Choroid plexus epithelial cell (primary cell): Measurements from ENCODE around the gene HMCN2.
"Not testable (repeated sequence)": the region's sequence is repeated elsewhere in the genome, so short reads cannot be mapped to it uniquely, and the experiment has no call there.

Source experiments
- DNase-seq: peaks from one replicate; pipeline ENCODE4 v3.0.0-alpha.2; 2010; ENCODE audit warnings: low read depth
- H3K4me3 ChIP-seq: 2 replicates; pipeline ENCODE4 v1.5.1; 2011; ENCODE audit warnings: low read depth, mild to moderate bottlenecking, control low read depth, low read length, moderate library complexity
- CTCF ChIP-seq: conservative IDR thresholded peaks from 2 replicates; pipeline ENCODE4 v1.5.1; 2011; ENCODE audit warnings: low read depth, mild to moderate bottlenecking, control low read depth, inconsistent platforms, low read length, moderate library complexity

The HMCN2 gene

GRCh38 chr9:130244548-130245165 is 20.9 kb upstream of the HMCN2 start:
- TF ChIP-seq CTCF, result no peak
- H3K4me3 ChIP-seq, result no peak overlapping the region
- no peak for DNase-seq

DNA sequence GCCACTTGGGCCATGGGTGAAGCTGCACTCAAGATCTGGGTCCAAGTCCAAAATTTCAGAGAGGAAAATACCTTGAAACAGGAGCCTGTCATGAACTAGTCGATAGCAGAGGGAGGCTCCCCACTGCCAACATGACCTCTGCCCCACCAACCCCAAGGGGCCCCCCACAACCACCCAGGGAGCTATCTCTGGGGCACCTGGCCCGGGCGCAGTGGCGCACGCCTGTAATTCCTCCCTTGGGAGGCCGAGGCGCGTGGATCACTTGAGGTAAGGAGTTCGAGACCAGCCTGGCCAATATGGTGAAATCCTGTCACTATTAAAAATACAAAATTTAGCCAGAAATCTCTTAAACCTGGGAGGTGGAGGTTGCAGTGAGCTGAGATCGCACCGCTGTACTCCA is 20.1 kb upstream of the HMCN2 start:
- no peak for TF ChIP-seq CTCF
- no peak overlapping the region for H3K4me3 ChIP-seq
- DNase-seq, result no peak

DNA sequence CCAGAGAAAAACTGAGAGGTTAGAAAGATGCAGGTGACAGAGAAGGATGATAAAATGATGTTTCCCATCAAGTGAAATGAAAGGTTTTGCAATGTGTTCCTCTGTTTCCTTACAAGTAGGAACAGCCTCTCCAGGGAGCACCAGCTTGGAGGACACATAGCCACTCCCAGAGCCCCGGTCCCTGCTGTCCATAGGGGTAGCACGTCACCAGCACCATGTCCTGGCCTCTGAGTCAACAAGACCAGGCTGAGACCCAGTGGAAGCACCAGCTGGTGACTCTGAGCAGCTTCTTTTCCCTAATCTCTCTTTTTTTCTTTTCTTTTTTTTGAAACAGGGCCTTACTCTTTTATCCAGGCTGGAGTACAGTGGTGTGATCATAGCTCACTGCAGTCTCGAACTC is 19.4 kb upstream of the HMCN2 start:
- no peak for TF ChIP-seq CTCF

GRCh38 chr9:130254747-130255630 is 10.6 kb upstream of the HMCN2 start:
- no peak overlapping the region for H3K4me3 ChIP-seq
- no peak for TF ChIP-seq CTCF
- no peak for DNase-seq

More for the DNA sequence above, 19.4 kb upstream of the HMCN2 start:
- no peak overlapping the region for H3K4me3 ChIP-seq
- no peak for DNase-seq

DNA sequence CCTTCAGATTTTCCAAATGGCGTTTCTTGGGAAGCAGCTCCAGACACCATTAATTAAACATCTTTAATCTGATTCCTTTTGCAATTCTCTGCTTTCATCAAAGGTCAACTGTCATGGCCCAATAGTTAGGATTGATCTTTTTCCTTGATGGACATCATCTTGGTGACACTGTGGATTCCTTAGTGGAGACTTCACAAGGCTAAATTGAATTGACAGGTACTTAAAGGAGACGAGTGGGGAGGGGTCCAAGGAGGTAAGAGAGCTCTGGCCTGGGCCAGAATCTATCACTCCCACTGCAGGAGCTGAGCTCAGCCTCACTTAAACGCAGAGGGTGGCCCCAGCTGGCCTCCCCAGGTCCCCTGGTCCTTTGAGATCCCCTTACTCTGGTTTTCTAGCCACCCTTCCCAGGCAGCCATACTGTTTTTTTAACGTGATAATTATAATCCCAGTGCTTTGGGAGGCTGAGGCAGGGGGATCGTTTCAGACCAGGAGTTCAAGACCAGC is 9.9 kb upstream of the HMCN2 start:
- no peak overlapping the region for H3K4me3 ChIP-seq
- DNase-seq, result no peak
- TF ChIP-seq CTCF, result no peak

DNA sequence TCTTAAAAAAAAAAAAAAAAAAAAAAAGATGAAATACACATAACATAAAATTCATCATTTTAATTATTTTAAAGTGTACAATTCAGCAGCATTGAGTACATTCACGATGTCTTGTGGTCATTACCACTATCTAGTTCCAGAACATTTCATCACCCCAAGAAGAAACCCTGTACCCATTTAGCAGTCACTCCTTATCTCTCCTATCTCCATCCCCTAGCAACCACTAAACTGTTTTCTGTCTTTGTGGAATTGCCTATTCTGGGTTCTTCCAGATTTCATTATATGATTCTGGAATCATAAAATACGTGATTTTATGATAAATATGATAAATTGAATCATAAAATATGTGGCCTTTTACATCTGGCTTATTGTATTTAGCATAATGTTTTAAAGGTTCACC is 8.9 kb upstream of the HMCN2 start:
- no peak overlapping the region for H3K4me3 ChIP-seq
- TF ChIP-seq CTCF, result no peak
- DNase-seq, result no peak

DNA sequence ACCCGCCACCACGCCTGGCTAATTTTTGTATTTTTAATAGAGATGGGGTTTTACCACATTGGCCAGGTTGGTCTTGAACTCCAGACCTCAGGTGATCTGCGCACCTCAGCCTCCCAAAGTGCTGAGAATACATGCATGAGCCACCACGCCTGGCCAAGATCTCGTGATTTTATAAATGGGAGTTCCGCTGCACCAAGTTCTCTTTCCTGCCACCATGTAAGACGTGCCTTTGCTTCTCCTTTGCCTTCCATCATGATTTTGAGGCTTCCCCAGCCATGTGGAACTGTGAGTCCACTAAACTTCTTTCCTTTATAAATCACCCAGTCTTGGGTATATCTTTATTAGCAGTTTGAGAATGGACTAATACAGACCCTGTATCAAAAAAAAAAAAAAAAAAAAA is 7.4 kb upstream of the HMCN2 start:
- not testable (repeated sequence) for H3K4me3 ChIP-seq, DNase-seq
